Endothelial cell (in vitro differentiated cells): ENCODE measurements around the gene CETP. TPM values are rescaled to one million over a fixed set of nuclear protein-coding genes. Genes with fewer than 3 reads are reported as not detected.

Experiments used
- DNase-seq: peaks from one replicate; pipeline ENCODE4 v3.0.0; 2021; ENCODE audit warnings: low spot score
- H3K27ac Mint-ChIP-seq: one replicate; pipeline ENCODE4 v1.8.0; 2021; ENCODE audit warnings: mixed read lengths, inconsistent platforms; ENCODE audit not compliant: unreplicated experiment
- H3K27me3 Mint-ChIP-seq: one replicate; pipeline ENCODE4 v1.8.0; 2021; ENCODE audit warnings: mild to moderate bottlenecking, moderate library complexity, mixed read lengths, inconsistent platforms; ENCODE audit not compliant: unreplicated experiment
- H3K36me3 Mint-ChIP-seq: one replicate; pipeline ENCODE4 v1.8.0; 2021; ENCODE audit warnings: mild to moderate bottlenecking, low read depth, mixed read lengths, inconsistent platforms; ENCODE audit not compliant: unreplicated experiment
- H3K4me1 Mint-ChIP-seq: one replicate; pipeline ENCODE4 v1.8.0; 2021; ENCODE audit warnings: mild to moderate bottlenecking, mixed read lengths, inconsistent platforms; ENCODE audit not compliant: unreplicated experiment
- H3K4me3 Mint-ChIP-seq: one replicate; pipeline ENCODE4 v1.8.0; 2021; ENCODE audit warnings: mild to moderate bottlenecking, mixed read lengths, inconsistent platforms; ENCODE audit not compliant: unreplicated experiment
- H3K9me3 Mint-ChIP-seq: one replicate; pipeline ENCODE4 v1.8.0; 2021; ENCODE audit warnings: mixed read lengths, inconsistent platforms; ENCODE audit not compliant: unreplicated experiment
- total RNA-seq: library from RNA; stranded (reverse); fragmentation: NEBNext Ultra II Directional; extraction: Animal tissue kit (Norgen Biotek cat#: 25700); gene quantifications from one replicate; pipeline ENCODE4 v1.2.1, GENCODE V29; 2021; ENCODE audit not compliant: unreplicated experiment
- TF ChIP-seq, protein P1 (sequence below): fragments of 200-600 bp; sonication (generic); IDR thresholded peaks from one replicate; pipeline ENCODE4 v1.5.0; 2021; ENCODE audit warnings: antibody characterized with exemption; ENCODE audit not compliant: unreplicated experiment

The CETP gene
- total RNA-seq, 1 donor from 2014 or later: 7.8 TPM

DNA sequence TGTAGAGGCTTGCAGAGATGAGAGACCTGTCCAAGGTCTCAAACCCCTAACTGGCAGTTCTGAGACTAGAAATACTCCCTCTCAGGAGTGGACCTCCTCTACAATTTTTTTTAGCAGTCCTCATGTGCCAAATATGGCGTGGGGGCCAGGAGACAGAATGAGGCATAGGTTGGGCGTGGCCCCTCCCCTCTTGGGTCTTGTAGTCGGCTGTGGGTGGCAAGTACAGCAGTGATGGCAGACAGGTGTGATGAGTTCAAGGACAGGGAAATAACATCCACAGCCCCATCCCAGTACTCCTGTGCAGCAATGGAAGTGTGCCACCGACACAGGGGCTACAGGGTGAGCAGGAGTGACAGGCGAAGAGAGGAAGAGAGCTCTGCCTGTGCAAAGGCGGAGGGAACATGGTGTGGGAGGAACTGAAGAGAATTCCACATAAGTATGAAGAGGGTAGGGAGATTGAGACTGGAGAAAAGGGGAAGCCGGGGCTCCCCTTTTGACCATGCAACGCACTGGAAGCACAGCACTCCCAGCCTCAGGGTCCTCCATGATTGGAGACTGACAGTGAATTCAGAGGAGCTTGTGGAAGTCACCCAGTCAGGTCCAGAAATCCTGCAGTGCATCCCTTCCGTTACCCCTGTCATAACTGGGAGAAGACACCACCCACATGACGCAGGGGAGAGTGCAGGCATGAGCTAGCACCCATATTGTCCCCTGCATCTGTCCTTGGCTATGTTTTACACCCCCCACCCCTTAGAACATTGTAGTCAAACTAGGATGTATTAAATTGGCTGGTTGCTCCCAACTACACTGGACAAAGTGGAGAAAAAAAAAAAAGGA, 14.8 kb upstream of the CETP start:
- Mint-ChIP-seq H3K4me1 (peaks cover 2% of the 10 kb centered on the region), H3K27ac (no peak overlapping the region), H3K9me3 (no peaks in the 10 kb centered on the region), H3K4me3 (no peak overlapping the region), H3K27me3 (peaks cover 2% of the 10 kb centered on the region), H3K36me3 (peaks cover 12% of the 10 kb centered on the region)
- TF ChIP-seq, protein P1, sequence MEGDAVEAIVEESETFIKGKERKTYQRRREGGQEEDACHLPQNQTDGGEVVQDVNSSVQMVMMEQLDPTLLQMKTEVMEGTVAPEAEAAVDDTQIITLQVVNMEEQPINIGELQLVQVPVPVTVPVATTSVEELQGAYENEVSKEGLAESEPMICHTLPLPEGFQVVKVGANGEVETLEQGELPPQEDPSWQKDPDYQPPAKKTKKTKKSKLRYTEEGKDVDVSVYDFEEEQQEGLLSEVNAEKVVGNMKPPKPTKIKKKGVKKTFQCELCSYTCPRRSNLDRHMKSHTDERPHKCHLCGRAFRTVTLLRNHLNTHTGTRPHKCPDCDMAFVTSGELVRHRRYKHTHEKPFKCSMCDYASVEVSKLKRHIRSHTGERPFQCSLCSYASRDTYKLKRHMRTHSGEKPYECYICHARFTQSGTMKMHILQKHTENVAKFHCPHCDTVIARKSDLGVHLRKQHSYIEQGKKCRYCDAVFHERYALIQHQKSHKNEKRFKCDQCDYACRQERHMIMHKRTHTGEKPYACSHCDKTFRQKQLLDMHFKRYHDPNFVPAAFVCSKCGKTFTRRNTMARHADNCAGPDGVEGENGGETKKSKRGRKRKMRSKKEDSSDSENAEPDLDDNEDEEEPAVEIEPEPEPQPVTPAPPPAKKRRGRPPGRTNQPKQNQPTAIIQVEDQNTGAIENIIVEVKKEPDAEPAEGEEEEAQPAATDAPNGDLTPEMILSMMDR: no peak
- DNase-seq: no peak

DNA sequence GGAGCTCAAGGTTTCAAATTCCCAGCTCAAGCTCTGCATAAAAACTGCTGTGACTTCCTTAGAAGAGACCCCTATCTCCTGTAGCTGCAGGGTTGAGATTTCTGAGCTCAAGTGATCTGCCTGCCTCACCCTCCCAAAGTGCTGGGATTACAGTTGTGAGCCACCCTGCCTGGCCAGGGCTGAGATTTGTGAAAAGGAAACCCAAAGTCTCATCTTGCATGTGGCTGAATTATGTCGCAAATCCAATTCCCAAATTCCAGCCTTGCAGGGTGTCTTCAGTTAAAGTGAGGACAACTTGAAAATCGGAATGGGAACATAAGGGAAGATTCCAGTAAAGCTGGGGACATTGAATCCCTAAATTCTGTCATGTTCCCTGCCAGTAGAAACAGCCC, 14.2 kb upstream of the CETP start:
- peaks cover 11% of the 10 kb centered on the region for H3K36me3 Mint-ChIP-seq
- TF ChIP-seq, protein P1: no peak
- DNase-seq: no peak
- H3K9me3 Mint-ChIP-seq: no peaks in the 10 kb centered on the region
- H3K27ac Mint-ChIP-seq: no peak overlapping the region
- H3K4me1 Mint-ChIP-seq: peaks cover 2% of the 10 kb centered on the region
- H3K27me3 Mint-ChIP-seq: peaks cover 2% of the 10 kb centered on the region
- H3K4me3 Mint-ChIP-seq: no peak overlapping the region

DNA sequence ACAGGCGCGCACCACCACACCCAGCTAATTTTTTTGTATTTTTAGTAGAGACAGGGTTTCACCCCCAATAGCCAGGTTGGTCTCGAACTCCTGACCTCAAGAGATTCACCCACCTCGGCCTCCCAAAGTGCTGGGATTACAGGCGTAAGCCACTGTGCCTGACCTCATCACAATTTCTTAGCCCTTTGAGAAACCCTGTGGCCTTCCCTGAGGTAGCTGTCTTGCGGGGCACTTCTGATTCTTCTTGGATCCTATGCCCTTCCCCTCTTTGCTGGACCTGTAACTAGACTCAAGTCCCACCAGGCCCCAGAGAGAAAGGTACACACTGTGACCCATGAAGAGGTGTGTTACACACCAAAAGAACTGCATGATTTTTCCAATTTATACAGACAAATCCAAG, 13.5 kb upstream of the CETP start:
- no peaks in the 10 kb centered on the region for H3K9me3 Mint-ChIP-seq
- no peak overlapping the region for H3K4me3 Mint-ChIP-seq
- DNase-seq: no peak
- no peak overlapping the region for H3K27ac Mint-ChIP-seq
- peaks cover 2% of the 10 kb centered on the region for H3K4me1 Mint-ChIP-seq
- TF ChIP-seq, protein P1: no peak
- peaks cover 2% of the 10 kb centered on the region for H3K27me3 Mint-ChIP-seq
- H3K36me3 Mint-ChIP-seq: peaks cover 5% of the 10 kb centered on the region

DNA sequence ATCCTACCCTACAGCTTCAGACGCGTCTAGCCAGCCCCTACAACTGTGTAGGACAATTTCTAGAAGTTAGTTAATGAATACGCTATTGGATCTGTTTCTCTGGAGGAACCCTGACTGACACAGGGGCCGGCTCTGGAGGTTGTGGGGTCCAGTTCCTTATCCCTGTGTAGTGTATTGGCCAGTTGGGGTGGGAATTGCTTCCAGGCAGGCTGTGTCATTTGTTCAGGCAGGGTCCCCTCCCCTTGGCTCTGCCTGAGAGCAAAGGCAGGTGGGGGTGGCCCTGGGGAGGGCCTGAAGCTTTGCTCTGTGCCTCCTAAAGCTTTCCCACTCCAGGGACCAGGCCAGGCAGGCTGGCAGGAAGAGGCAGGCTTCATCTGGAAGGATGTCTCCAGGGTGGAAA, 11.7 kb upstream of the CETP start:
- TF ChIP-seq, protein P1: no peak
- Mint-ChIP-seq H3K27me3 (peaks cover 2% of the 10 kb centered on the region), H3K9me3 (no peaks in the 10 kb centered on the region), H3K4me3 (no peak overlapping the region), H3K27ac (no peak overlapping the region), H3K36me3 (peaks cover under 1% of the 10 kb centered on the region), H3K4me1 (peaks cover 2% of the 10 kb centered on the region)
- DNase-seq: no peak

DNA sequence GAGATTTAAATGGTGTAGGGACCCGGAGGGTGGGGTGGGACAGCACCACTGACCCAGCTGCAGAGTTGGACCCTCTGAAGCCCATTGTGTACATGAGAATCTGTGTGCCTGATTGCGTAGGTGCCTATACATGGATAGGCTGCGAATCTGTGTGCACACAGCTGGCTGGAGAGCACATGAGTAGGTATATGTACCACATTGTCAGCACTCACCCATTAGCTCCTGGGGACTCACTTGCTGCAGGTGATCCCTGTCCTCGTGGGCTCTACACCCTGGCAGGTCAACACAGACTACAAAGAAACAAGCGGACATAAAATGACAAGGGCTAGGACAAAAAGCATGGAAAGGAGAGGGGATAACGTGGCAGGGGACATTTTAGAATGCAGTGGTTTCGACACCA, 11.3 kb upstream of the CETP start:
- H3K4me3 Mint-ChIP-seq: no peak overlapping the region
- no peaks in the 10 kb centered on the region for H3K36me3 Mint-ChIP-seq
- TF ChIP-seq, protein P1: no peak
- H3K27ac Mint-ChIP-seq: no peak overlapping the region
- no peaks in the 10 kb centered on the region for H3K9me3 Mint-ChIP-seq
- peaks cover 2% of the 10 kb centered on the region for H3K27me3 Mint-ChIP-seq
- no peak for DNase-seq
- peaks cover 2% of the 10 kb centered on the region for H3K4me1 Mint-ChIP-seq
